Coronary artery (tissue), 2 donors: ENCODE data around the gene RAPGEF5.

Source experiments
- DNase-seq: peaks from one replicate; pipeline ENCODE4 v3.0.0-alpha.2; 2017; ENCODE audit warnings: low spot score
- H3K27ac ChIP-seq, 2 donors: fragments of 200-600 bp; sonication (generic); one replicate each; pipeline ENCODE4 v1.5.1; 2016 to 2019
- H3K4me3 ChIP-seq: fragments of 200-600 bp; sonication (generic); 2 replicates; pipeline ENCODE4 v1.5.1; 2016; ENCODE audit warnings: mild to moderate bottlenecking, moderate library complexity
- CTCF ChIP-seq: fragments of 200-600 bp; sonication (generic); IDR thresholded peaks from one replicate; pipeline ENCODE4 v1.5.1; 2019; ENCODE audit warnings: antibody characterized with exemption

Gene RAPGEF5

DNA sequence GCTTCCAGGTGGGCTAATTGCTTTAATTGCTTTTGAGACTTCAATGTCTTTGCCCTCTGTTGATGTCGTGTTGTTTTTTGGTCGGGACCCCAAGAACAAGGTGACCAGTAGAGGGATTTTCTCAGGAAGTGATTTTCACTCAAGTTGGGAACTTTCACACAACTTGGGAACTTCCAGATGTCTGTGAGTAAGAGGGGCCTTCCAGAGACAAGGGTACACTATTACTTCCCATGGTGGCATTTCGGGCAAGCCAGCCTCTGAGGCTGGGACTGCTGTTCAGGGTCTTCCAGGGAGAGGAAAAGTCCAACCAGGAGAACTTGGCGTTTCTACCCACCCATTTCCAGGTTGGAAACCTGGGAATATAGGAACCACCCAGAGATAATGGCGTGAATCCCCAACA lies 241.3 kb downstream of the RAPGEF5 start:
- no peak overlapping the region for H3K4me3 ChIP-seq

DNA sequence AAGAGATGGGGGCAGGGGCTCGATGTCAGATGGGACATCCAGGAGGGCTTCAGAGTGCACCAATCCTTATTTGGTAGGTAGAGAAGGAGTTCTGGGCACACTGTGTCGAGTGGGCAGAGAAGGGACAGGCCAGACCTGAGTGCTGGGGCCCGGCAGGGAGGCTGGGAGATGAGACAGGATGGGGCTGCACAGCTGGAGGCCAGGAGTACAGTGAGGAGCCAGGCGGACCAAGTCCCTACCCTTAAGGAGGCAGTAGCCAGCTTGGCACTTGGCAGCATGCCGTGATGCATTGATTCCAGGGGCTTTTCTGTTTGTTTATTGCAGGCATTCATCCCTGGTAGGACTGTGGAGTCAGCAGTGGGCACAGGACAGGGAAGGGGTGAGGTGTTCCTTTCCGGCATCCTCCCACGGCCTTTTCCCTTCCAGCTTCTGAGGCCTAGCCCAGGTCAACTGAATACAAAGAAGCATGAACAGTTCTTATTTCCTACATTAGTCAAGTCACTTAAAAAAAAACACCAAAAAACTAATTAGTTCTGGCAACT lies 242.4 kb downstream of the RAPGEF5 start:
- peak; percentile 69 for DNase-seq
- Histone ChIP-seq H3K27ac (peak overlapping the region in 1 of 2 donors; percentile 13), H3K4me3 (no peak overlapping the region)
- no peak for TF ChIP-seq CTCF

More for the DNA sequence above, 241.3 kb downstream of the RAPGEF5 start:
- TF ChIP-seq CTCF = no peak
- H3K27ac ChIP-seq = no peak overlapping the region
- DNase-seq = peak; percentile 31

- no peak for TF ChIP-seq CTCF
- H3K4me3 ChIP-seq = no peak overlapping the region
- H3K27ac ChIP-seq = no peak overlapping the region
- peak; percentile 38 for DNase-seq
Observed at GRCh38 chr7:22113041-22113440, 243.9 kb downstream of the RAPGEF5 start.

DNA sequence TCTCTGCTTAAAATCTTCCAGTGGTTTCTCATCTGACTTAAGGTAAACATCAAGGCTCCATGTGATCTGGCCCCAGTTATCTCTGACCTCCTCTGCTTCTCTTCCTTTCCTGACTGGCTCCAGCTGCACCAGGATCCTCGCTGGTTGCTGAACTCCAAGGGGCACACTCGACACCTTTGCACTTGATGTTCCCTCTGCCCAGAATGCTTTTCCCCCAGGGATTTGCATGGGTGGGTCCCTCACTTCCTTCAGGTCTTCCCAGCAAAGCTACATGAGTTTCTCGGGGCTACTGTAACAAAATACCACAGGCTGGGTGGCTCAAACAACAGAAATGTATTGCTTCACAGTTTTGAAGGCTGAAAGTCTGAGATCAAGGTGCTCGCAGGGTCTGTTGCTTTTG lies 245.3 kb downstream of the RAPGEF5 start:
- H3K27ac ChIP-seq = peak overlapping the region in 1 of 2 donors; percentile 19
- peak; percentile 65 for DNase-seq
- TF ChIP-seq CTCF = no peak
- no peak overlapping the region for H3K4me3 ChIP-seq

DNA sequence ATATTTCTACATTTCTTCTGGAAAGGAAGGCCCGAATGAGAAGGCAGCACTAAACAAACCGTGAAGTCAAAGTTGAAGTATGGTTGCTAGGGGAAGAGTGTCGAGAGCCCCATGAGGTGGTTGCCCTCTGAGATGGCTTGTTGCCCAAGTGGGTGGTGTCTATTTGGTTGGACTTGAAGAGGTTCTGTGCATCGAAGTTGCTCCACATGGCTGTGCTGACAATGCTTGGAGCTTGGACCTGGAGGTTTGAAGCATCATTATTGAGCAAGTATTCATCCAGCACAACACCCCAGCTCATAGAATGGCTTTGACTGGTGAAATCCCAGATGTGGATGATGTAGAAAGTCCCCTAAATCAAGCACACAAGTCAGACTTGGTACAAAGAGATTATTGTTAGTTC lies 246.1 kb downstream of the RAPGEF5 start:
- Histone ChIP-seq H3K4me3 (no peak overlapping the region), H3K27ac (peak overlapping the region in 1 of 2 donors; percentile 22)
- DNase-seq = peak; percentile 62
- no peak for TF ChIP-seq CTCF

DNA sequence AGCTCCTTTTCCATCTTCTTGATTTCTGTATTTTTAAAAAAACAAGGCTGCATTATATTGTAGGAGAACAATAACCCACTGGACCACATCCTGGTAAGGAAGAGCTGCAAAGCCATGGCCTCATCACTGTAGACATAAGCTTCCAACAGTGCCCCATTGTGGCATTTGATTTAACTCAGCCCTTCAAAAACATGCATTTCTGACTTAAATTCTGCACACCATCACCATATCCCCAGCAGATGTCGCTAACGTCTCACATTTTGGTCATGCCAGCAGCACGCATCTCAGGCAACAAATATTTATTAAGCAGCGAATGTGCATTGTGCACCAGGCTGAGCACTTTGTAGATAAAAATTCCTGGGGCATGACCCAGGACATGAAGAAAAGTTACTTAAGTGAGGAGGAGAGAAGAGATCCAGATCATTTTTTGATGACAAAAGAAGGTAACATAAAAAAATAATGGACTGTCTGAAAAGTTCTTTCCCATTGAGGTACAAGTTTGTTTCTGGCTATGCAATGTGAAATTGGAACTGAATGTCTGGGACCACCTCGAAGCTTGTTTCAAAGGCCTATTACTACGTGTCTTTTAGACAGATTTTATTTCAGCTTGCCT lies 246.6 kb downstream of the RAPGEF5 start:
- Histone ChIP-seq H3K27ac (peak overlapping the region in 1 of 2 donors; percentile 22), H3K4me3 (no peak overlapping the region)
- no peak for DNase-seq
- peak; percentile 41 for TF ChIP-seq CTCF

DNA sequence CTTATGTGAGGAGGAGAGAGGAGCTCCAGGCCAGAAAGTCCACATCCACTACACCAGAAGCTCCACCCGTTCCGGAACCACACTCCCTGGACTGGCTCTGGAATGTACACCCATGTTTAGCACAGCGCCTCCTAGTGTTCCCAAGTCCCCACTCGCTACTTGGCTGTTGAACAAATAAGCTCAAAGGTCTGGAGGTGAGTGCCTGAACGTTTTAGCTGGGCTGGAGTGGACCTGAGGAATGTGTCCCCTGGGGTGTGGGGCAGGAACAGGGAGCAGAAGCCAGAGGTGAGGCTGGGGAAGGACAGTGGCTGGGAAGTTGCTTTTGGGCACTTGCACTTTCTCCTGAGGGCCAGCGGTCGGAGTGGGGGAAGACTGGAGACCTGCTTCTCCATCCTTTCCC lies 247.2 kb downstream of the RAPGEF5 start:
- Histone ChIP-seq H3K27ac (no peak overlapping the region), H3K4me3 (no peak overlapping the region)
- no peak for DNase-seq
- TF ChIP-seq CTCF = no peak
